AG09309 (cell line): ENCODE measurements around the gene PASK.

Source experiments
- DNase-seq: peaks from one replicate; pipeline ENCODE4 v3.0.0-alpha.2; 2010; ENCODE audit warnings: low read depth
- H3K4me3 ChIP-seq: 2 replicates; pipeline ENCODE4 v1.5.1; 2011; ENCODE audit warnings: mild to moderate bottlenecking, low read depth, low read length, moderate library complexity; ENCODE audit not compliant: control insufficient read depth
- TF ChIP-seq, protein P1 (sequence below): IDR thresholded peaks from 2 replicates; pipeline ENCODE4 v1.5.1; 2011; ENCODE audit warnings: mild to moderate bottlenecking, low read depth, low read length, inconsistent platforms; ENCODE audit not compliant: insufficient read depth, control insufficient read depth; ENCODE audit errors: missing control alignments

PASK gene

DNA sequence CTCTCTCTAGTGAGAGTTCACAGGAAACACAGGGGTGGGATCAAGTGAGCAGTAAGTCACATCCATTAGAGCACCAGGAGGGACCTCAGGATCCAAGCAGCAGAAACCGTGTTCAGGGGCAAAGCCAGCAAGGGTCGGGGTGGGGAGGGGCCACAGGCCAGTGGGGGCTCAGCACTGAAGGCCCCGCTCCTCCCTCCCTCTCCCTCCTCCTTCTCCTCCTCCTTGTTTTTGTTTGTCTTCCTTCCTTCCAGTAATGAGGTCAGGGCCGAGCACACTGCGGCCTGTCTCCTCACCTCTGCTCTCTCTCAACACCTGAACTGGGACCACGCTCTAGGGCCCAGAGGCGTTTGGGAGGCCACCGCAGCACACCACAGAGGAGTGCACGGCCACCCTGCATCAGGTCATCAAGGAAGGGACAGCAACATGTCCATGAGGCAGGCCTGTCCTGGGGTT, 68.1 kb downstream of the PASK start:
- no peak for DNase-seq
- H3K4me3 ChIP-seq = no peak overlapping the region
- TF ChIP-seq, protein P1, sequence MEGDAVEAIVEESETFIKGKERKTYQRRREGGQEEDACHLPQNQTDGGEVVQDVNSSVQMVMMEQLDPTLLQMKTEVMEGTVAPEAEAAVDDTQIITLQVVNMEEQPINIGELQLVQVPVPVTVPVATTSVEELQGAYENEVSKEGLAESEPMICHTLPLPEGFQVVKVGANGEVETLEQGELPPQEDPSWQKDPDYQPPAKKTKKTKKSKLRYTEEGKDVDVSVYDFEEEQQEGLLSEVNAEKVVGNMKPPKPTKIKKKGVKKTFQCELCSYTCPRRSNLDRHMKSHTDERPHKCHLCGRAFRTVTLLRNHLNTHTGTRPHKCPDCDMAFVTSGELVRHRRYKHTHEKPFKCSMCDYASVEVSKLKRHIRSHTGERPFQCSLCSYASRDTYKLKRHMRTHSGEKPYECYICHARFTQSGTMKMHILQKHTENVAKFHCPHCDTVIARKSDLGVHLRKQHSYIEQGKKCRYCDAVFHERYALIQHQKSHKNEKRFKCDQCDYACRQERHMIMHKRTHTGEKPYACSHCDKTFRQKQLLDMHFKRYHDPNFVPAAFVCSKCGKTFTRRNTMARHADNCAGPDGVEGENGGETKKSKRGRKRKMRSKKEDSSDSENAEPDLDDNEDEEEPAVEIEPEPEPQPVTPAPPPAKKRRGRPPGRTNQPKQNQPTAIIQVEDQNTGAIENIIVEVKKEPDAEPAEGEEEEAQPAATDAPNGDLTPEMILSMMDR = no peak

DNA sequence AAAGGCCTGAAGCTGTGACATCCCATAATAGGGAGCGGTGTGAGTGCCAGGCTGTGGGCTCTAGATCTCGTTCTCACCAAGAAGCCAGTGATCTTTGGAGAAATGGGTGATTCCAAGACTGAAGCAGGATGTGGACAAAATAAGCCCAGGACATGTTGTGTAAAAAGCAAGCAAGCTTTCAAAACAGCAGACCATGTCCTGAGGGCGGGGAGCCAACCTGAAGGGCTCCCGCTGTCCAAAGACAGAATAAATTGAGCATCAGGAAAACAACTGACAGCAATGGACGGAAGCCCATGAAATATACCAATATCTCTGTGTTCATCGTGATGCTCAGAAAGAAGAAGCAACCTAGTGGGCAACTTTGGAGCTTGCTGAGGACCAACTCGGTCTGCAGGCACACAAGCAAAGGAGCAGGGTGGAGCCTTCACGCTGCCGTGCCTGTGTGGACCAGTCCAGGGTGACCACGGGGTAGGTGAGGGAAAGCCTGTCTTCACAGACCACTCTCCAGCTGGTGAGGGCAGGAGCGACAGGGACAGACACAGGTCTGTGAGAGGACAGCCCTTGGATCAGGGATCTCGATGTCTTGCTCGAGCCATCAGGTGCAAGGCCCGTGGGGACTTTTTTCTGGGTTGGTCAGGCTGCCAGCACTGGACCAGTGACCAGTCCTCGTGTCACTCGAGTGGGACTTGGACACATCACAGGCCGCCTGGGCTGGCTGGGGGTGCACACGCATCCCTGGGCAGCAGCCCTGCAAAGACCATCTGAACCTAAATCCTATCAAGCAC, 68.7 kb downstream of the PASK start:
- TF ChIP-seq, protein P1 = no peak
- no peak overlapping the region for H3K4me3 ChIP-seq
- DNase-seq = no peak

- DNase-seq = no peak
- H3K4me3 ChIP-seq = no peak overlapping the region
- TF ChIP-seq, protein P1 = no peak
These were observed 74.3 kb downstream of the PASK start for GRCh38 chr2:241074901-241075540.

DNA sequence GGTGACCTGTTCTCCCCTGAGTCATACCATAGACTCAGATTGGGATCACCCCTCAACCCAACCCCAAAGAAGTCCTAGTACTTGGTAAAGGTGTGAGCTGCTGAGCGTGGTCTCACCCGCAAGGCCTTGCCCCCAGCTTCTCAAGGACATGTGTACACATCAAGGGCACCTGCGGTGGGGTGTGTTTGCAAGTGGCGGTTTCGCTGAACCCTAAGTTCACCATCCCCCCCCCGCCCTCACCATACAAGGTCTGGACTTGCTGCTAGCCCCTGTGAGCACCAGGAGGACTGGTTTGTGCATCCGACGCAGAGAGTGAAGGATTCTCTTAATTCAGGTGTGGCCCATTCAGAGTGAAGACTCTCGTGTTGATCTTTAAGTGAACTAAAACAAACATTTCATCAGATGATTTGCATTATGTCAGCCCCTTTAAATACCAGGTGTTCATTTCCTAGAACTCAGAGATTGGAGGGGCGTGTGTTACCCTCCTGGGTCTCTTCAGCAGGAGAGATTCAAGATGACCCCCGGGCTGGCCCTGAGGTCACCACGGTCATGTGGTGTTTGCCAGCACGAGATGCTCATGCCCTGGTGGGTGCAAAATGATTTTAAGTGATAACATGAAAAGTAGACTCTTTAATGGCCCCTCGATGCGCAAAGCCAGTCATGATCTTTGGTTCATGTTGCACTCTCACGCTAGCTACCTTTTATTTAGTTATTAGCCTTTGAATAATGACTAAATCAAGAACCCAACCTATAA, 75.0 kb downstream of the PASK start:
- no peak overlapping the region for H3K4me3 ChIP-seq
- DNase-seq = no peak
- TF ChIP-seq, protein P1 = no peak

- no peak overlapping the region for H3K4me3 ChIP-seq
- no peak for DNase-seq
- TF ChIP-seq, protein P1 = no peak
These were observed 75.9 kb downstream of the PASK start for GRCh38 chr2:241073166-241074064.
